Thyroid gland (tissue), 4 donors: Measurements from ENCODE around the gene GABRD. TPM values are rescaled to one million over a fixed set of nuclear protein-coding genes. Genes with fewer than 3 reads are reported as not detected.

Source experiments
- DNase-seq, 2 donors: peaks; one replicate each; pipeline ENCODE4 v3.0.0-alpha.2; 2019
- H3K27ac ChIP-seq, 3 donors: fragments of 200-600 bp; sonication (generic); 1 replicate in 2 of 3; 2 replicates in 1 of 3; pipeline ENCODE4 v1.5.1; 2016 to 2019; ENCODE audit warnings: mild to moderate bottlenecking in 1 of 3, moderate library complexity in 1 of 3
- H3K27me3 ChIP-seq: fragments of 200-600 bp; sonication (generic); one replicate; pipeline ENCODE4 v1.5.1; 2019
- H3K36me3 ChIP-seq, 2 donors: fragments of 200-600 bp; sonication (generic); one replicate each; pipeline ENCODE4 v1.5.1; 2016 to 2019
- H3K4me1 ChIP-seq, 2 donors: fragments of 200-600 bp; sonication (generic); one replicate each; pipeline ENCODE4 v1.5.1; 2017 to 2019
- H3K4me3 ChIP-seq, 3 donors: fragments of 200-600 bp; sonication (generic); replicated peaks in 1 of 3; 1 replicate in 2 of 3; 2 replicates in 1 of 3; pipeline ENCODE4 v1.5.1; 2016; ENCODE audit warnings: mild to moderate bottlenecking in 1 of 3
- H3K9me3 ChIP-seq: fragments of 200-600 bp; sonication (generic); one replicate; pipeline ENCODE4 v1.5.1; 2017
- POLR2A ChIP-seq, 2 donors: fragments of 450-650 bp; IDR thresholded peaks; one replicate each; pipeline ENCODE4 v1.6.1; 2017; ENCODE audit warnings: antibody characterized with exemption in 2 of 2, mild to moderate bottlenecking in 2 of 2, moderate library complexity in 1 of 2
- WGBS, 2 donors: methylation state at CpG; one replicate each; pipeline ENCODE4 v1.1.5; 2017; 5-methylcytosine and 5-hydroxymethylcytosine counted together
- intact Hi-C: fragments of 100-400 bp; cut with DNase I; formaldehyde crosslinking; loops from one replicate; pipeline ENCODE4 v1.15.1; 2023
- total RNA-seq, 4 donors: library from RNA; depleted of rRNA; stranded (reverse); fragments of >200 nt; gene quantifications; one replicate each; pipeline ENCODE4 v1.2.3, GENCODE V29; 2016
- TF ChIP-seq, protein P1 (sequence below), 6 experiments: fragments of 200-600 bp in 3 of 6; fragments of 450-650 bp in 3 of 6; sonication (generic) in 3 of 6; IDR thresholded peaks; one replicate each; pipeline ENCODE4 v1.5.1; 2016 to 2019; ENCODE audit warnings: antibody characterized with exemption in 6 of 6, mild to moderate bottlenecking in 2 of 6, inconsistent platforms in 1 of 6, moderate library complexity in 1 of 6

GABRD gene
- total RNA-seq, 4 donors from 2014 or later, result 0.49 to 0.78 TPM; not detected in 2

DNA sequence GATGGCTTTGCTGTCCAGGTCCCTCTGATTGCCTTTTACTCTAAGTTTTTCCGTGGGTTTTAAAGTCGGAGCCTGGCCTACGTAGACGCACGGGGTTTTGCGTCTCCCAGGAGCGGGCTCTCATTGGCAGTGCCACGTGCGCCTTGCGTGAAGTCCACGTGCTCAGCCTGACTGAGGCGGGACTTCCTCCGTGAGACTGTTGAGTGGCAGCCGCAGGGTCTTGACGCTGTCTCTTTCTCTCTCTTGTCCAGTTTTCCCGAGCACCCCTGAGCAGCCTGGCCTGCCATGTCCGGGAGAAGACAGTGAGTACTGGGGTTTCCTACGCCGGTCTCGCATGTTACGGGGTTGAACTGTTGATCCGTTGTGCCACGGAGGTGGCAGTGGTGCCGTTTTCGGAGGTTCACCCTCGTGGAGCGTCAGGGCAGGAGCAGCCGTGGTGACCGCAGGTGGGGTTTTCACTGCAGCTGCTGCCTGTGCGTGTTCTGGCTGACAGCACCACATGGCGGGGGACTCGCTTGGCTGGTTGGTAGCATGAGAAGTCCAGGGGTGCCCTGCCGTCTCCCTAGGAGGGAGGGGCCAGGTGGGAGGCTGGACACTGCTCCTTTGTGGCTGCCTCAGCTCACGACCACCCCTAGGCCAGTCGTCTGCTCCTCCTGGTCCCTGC is 40.3 kb downstream of the GABRD start:
- no peak for DNase-seq
- no peaks in the 10 kb centered on the region for H3K27me3 ChIP-seq
- 93 to 96% methylated on average over 35 of the region's 35 CpGs for WGBS, 2 donors
- H3K36me3 ChIP-seq, result peaks cover 6 to 7% of the 10 kb centered on the region in 2 donors
- peaks cover 0 to 11% of the 10 kb centered on the region in 2 donors for H3K4me1 ChIP-seq
- H3K4me3 ChIP-seq, result no peak overlapping the region
- H3K9me3 ChIP-seq, result no peaks in the 10 kb centered on the region
- intact Hi-C loops, result loop anchor here (10.0 kb wide), 1 partner anchor 115 kb away; no protein-coding TSS in a partner anchor
- H3K27ac ChIP-seq, result no peak overlapping the region
- TF ChIP-seq POLR2A (IDR thresholded peaks at IDR 0.05), result no peak
- TF ChIP-seq, protein P1, sequence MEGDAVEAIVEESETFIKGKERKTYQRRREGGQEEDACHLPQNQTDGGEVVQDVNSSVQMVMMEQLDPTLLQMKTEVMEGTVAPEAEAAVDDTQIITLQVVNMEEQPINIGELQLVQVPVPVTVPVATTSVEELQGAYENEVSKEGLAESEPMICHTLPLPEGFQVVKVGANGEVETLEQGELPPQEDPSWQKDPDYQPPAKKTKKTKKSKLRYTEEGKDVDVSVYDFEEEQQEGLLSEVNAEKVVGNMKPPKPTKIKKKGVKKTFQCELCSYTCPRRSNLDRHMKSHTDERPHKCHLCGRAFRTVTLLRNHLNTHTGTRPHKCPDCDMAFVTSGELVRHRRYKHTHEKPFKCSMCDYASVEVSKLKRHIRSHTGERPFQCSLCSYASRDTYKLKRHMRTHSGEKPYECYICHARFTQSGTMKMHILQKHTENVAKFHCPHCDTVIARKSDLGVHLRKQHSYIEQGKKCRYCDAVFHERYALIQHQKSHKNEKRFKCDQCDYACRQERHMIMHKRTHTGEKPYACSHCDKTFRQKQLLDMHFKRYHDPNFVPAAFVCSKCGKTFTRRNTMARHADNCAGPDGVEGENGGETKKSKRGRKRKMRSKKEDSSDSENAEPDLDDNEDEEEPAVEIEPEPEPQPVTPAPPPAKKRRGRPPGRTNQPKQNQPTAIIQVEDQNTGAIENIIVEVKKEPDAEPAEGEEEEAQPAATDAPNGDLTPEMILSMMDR (IDR thresholded peaks at IDR 0.05), result no peak

DNA sequence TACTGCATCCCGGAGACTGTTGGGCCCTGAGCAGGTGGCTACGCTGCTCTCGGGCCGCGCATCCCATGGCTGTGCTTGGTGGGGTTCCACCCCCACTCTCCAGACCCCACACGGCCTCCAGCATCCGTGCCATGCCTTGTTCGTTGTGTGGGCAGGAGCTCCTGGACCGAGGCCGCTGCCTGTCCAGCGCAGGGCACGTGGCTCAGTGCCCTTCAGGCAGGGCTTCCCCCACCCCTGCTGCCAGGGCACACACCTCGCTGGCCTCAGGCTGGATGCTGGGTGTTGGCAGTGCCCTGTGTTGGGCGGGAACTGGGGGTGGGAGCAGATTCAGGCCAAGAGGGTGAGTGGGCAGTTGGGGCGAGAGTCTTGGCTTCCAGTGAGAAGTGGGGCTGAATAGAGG is 40.9 kb downstream of the GABRD start:
- Histone ChIP-seq H3K9me3 (no peaks in the 10 kb centered on the region), H3K4me3 (no peak overlapping the region), H3K27ac (no peak overlapping the region), H3K27me3 (no peaks in the 10 kb centered on the region), H3K36me3 (peaks cover 6 to 7% of the 10 kb centered on the region in 2 donors), H3K4me1 (peaks cover 0 to 11% of the 10 kb centered on the region in 2 donors)
- WGBS, 2 donors, result 92 to 94% methylated on average over 7 to 13 of the region's 15 CpGs
- no peak for DNase-seq
- intact Hi-C loops, result no loop called here
- TF ChIP-seq, protein P1 (IDR thresholded peaks at IDR 0.05), result no peak
- no peak for TF ChIP-seq POLR2A (IDR thresholded peaks at IDR 0.05)

DNA sequence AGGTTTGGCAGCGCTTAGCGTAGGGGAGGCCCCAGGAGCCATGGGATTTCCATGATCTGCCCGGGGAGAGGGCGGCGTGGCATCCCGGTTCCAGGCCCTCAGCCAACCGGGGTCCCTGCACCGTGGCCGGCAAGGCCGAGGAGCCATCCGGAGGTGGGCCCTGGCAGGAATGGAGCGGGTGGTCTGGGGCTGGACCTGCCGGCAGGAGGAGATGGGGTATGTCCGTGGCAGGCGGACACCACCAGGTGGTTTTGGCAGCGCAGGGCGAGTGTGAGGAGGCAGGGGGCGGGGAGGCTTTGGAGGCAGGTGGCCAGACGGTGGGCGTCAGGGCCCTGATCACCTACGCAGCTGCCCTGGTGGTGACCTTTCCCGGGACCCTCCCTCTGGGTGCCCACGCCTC is 41.4 kb downstream of the GABRD start:
- DNase-seq, result no peak
- H3K4me3 ChIP-seq, result no peak overlapping the region
- H3K27me3 ChIP-seq, result no peaks in the 10 kb centered on the region
- H3K9me3 ChIP-seq, result no peaks in the 10 kb centered on the region
- intact Hi-C loops, result no loop called here
- H3K27ac ChIP-seq, result peak overlapping the region in 1 of 3 donors; percentile 63
- peaks cover 0 to 11% of the 10 kb centered on the region in 2 donors for H3K4me1 ChIP-seq
- WGBS, 2 donors, result 93 to 95% methylated on average over 21 to 22 of the region's 23 CpGs
- peaks cover 6 to 7% of the 10 kb centered on the region in 2 donors for H3K36me3 ChIP-seq
- TF ChIP-seq POLR2A (IDR thresholded peaks at IDR 0.05), result no peak
- TF ChIP-seq, protein P1 (IDR thresholded peaks at IDR 0.05), result no peak

GRCh38 chr1:2061065-2061778 is 42.1 kb downstream of the GABRD start:
- no peak overlapping the region for H3K4me3 ChIP-seq
- peaks cover 6 to 7% of the 10 kb centered on the region in 2 donors for H3K36me3 ChIP-seq
- intact Hi-C loops, result no loop called here
- no peaks in the 10 kb centered on the region for H3K9me3 ChIP-seq
- peak overlapping the region; percentile 0 to 63 (median 45) for H3K27ac ChIP-seq
- peaks cover 0 to 11% of the 10 kb centered on the region in 2 donors for H3K4me1 ChIP-seq
- no peaks in the 10 kb centered on the region for H3K27me3 ChIP-seq
- WGBS, 2 donors, result 70 to 71% methylated on average over 11 to 27 of the region's 28 CpGs
- peak; percentile 69 to 72 for DNase-seq
- TF ChIP-seq POLR2A (IDR thresholded peaks at IDR 0.05), result peak in 1 of 2 donors; percentile 5
- TF ChIP-seq, protein P1 (IDR thresholded peaks at IDR 0.05), result no peak

DNA sequence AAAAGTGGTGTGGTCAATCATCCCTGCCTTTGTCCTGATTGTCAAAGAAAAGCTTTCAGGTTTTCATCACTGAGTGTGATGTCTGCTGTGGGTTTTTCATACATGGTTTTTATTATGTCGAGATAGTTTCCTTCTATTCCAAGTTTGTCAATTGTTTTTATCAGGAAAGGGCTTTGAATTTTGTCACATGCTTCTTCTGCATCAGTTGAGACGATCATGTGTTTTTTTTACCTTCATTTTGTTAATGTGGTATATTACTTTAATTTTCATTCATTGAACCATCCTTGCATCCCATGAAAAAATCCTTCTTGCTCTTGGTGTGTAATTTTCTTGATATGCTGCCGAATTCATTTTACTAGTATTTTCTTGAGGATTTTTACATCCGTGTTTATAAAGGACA is 46.6 kb downstream of the GABRD start:
- WGBS, 2 donors, result 94 to 95% methylated on average over 4 of the region's 4 CpGs
- DNase-seq, result no peak
- intact Hi-C loops, result no loop called here
- Histone ChIP-seq H3K36me3 (peaks cover 0 to 4% of the 10 kb centered on the region in 2 donors), H3K27ac (no peak overlapping the region), H3K27me3 (no peaks in the 10 kb centered on the region), H3K4me1 (peaks cover 0 to 11% of the 10 kb centered on the region in 2 donors), H3K9me3 (no peaks in the 10 kb centered on the region), H3K4me3 (no peak overlapping the region)
- TF ChIP-seq, protein P1 (IDR thresholded peaks at IDR 0.05), result no peak
- TF ChIP-seq POLR2A (IDR thresholded peaks at IDR 0.05), result no peak
